ENCODE data around the gene PIK3R6. TPM values are rescaled to one million over a fixed set of nuclear protein-coding genes. Genes with fewer than 3 reads are reported as not detected.
"Not testable (repeated sequence)": the region's sequence is repeated elsewhere in the genome, so short reads cannot be mapped to it uniquely, and the experiment has no call there.

PIK3R6 gene
- total RNA-seq, 1 donor from 2014 or later, result not detected

GRCh38 chr17:8859804-8860430 is 7.6 kb downstream of the PIK3R6 start:
- no peak overlapping the region for H3K4me3 ChIP-seq (ENCODE audit: low read depth, low read length)
- no peak for TF ChIP-seq CTCF (conservative IDR thresholded peaks at IDR 0.05; ENCODE audit: low read depth, low read length)
- no peak for DNase-seq (ENCODE audit: low read depth)

- H3K4me3 ChIP-seq (ENCODE audit: low read depth, low read length), result no peak overlapping the region
- DNase-seq (ENCODE audit: low read depth), result no peak
Observed at GRCh38 chr17:8859027-8859803, 8.3 kb downstream of the PIK3R6 start.

GRCh38 chr17:8857919-8858318 is 9.6 kb downstream of the PIK3R6 start:
- TF ChIP-seq CTCF (conservative IDR thresholded peaks at IDR 0.05; ENCODE audit: low read depth, low read length), result no peak
- no peak overlapping the region for H3K4me3 ChIP-seq (ENCODE audit: low read depth, low read length)
- DNase-seq (ENCODE audit: low read depth), result no peak

More at GRCh38 chr17:8859027-8859803, 8.3 kb downstream of the PIK3R6 start:
- TF ChIP-seq CTCF (conservative IDR thresholded peaks at IDR 0.05; ENCODE audit: low read depth, low read length), result no peak

GRCh38 chr17:8856869-8857575 is 10.5 kb downstream of the PIK3R6 start:
- H3K4me3 ChIP-seq (ENCODE audit: low read depth, low read length), result no peak overlapping the region
- TF ChIP-seq CTCF (conservative IDR thresholded peaks at IDR 0.05; ENCODE audit: low read depth, low read length), result no peak
- DNase-seq (ENCODE audit: low read depth), result no peak

GRCh38 chr17:8856205-8856603 is 11.3 kb downstream of the PIK3R6 start:
- not testable (repeated sequence) for DNase-seq (ENCODE audit: low read depth); H3K4me3 ChIP-seq (ENCODE audit: low read depth, low read length)

- no peak overlapping the region for H3K4me3 ChIP-seq (ENCODE audit: low read depth, low read length)
- no peak for TF ChIP-seq CTCF (conservative IDR thresholded peaks at IDR 0.05; ENCODE audit: low read depth, low read length)
- DNase-seq (ENCODE audit: low read depth), result no peak
Observed at GRCh38 chr17:8855477-8856204, 11.8 kb downstream of the PIK3R6 start.

- TF ChIP-seq CTCF (conservative IDR thresholded peaks at IDR 0.05; ENCODE audit: low read depth, low read length), result no peak
- no peak overlapping the region for H3K4me3 ChIP-seq (ENCODE audit: low read depth, low read length)
- DNase-seq (ENCODE audit: low read depth), result no peak
Observed at GRCh38 chr17:8851600-8851999, 15.9 kb downstream of the PIK3R6 start.

Measured in epithelial cell of proximal tubule (primary cell).